HG03108 (cell line): ENCODE measurements around the gene C3orf22.

Experiments used
- ATAC-seq: cut with Tn5 transposase; IDR thresholded peaks from one replicate; pipeline ENCODE4 v1.9.1; 2021; ENCODE audit warnings: moderate library complexity; ENCODE audit not compliant: unreplicated experiment

C3orf22 gene

DNA sequence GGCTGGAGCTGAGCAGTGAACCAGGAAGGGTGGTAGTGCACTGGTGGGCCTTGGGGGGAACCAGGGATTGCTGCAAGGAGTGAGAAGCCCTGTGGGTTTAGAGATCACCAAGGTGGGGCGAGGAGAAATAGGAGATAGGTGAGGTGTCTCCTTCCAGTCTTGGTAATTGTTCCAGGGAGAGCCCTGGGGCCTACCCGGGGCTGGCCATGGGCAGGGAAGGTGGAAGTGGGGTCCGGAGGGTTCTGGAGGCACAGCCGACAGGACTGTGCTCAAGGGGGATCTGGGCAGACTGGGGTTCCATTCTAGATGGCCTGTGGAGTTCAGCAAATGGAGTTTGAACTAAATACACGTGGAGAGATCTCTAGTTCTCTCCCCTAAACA is 30.3 kb downstream of the C3orf22 start:
- no peak for ATAC-seq

DNA sequence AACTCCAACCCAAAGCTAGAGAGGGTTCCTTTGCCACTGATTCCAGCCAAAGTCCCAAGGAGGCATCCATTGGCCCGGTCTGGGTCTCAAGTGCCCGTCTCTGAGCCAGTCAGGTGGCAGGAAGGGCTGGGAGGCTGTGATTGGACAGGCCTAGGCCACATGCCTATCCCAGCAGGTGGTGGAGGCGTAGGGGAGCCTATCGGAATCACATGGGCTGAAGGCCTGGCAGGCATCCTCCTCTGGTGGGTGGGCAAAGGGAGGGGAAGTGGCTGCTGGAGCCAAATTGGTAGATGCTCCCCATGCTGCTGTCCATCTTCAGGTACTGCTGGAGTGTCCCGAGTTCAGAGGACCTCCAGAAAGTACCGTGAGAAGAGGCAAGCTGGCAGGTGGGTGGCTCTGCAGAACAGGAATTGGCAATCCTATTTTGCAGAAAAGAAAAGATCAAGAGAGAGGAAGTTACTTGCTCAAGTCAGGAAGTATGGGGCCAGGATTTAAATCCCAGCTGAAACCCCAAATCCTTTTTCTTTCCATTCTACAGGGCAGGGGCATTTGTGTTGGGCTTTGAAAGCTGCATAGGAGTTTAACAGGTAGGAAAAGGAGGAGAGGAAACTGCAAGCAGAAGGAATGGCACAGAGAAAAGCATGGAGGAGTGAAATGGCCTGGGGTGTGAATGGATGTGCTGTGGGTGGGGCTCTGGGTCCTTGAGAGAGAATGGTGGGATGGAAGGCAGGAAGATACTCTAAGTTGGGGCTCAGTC is 31.1 kb downstream of the C3orf22 start:
- ATAC-seq = no peak

DNA sequence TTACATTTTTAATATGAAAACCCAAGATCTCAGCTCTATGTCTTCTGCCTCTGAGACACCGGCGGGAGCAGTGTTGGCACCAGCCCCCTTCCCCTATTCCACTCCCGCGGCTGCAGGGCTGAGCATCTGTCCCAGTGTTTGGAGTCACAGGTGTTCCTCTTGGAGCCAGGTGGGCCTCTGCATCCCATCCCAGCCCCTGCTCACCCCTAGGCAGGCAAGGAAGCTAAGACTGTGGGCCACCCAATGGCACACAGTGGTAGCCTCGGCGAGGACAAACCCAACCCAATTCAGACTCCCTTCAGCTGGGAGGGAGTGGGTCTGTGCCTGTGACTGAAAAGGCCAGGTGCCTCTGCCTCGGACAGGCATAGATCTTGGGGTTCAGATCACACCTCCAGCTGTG is 31.7 kb downstream of the C3orf22 start:
- no peak for ATAC-seq

DNA sequence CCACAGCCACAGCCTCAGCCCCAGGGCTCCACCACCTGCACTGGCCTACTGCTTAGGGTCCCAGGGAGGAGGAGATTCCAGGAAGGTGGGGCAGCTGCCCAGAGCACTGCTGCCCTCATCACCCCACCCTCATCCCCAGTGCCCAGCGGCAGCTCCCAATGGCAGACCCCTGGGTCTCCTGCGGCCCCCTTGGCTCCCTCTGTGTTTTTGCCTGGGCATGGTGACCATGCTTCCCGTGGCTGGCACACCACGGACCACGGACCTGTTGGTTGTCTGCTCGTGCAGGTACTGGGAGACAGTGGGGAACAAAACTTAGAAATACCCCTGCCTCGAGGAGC is 32.1 kb downstream of the C3orf22 start:
- no peak for ATAC-seq

DNA sequence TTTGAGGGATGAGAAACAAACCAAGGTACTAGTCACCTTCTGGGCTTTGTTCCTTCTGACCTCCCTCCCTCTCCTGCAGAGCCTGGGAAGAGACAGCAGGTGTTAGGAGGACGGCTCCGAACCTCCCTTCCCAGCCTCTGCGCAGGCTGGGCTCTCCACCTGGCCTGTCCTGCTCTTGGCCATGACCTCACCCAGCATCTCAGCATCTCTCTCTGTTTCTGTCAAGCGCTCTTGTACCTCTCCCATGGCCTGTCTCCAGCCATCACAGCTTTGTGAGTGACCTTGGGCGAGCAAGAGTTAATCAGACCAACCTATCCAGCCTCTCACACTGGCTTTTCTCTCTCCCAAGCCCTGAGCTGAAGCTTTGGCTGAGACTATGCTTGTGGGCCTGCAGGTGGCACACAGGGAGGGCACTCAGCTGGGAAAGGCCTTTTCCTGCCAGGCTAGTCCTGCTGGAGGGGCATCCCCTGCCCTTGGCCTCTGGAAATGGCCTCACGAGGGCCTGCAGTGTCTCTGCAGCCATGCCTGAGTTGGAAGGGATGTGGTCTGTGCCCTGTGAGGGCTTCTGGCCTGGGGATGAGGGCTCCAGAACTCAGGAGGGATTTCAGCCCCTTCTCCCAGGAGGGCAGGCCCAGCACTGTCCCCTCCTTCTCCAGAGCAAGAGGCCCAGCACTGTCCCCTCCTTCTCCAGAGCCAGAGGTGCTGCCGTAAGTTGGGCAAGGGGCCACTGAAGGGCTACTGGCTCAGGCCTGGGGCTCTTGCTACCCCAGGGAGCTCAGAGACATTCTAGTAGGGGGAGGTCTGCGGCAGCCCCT is 32.7 kb downstream of the C3orf22 start:
- ATAC-seq = no peak

DNA sequence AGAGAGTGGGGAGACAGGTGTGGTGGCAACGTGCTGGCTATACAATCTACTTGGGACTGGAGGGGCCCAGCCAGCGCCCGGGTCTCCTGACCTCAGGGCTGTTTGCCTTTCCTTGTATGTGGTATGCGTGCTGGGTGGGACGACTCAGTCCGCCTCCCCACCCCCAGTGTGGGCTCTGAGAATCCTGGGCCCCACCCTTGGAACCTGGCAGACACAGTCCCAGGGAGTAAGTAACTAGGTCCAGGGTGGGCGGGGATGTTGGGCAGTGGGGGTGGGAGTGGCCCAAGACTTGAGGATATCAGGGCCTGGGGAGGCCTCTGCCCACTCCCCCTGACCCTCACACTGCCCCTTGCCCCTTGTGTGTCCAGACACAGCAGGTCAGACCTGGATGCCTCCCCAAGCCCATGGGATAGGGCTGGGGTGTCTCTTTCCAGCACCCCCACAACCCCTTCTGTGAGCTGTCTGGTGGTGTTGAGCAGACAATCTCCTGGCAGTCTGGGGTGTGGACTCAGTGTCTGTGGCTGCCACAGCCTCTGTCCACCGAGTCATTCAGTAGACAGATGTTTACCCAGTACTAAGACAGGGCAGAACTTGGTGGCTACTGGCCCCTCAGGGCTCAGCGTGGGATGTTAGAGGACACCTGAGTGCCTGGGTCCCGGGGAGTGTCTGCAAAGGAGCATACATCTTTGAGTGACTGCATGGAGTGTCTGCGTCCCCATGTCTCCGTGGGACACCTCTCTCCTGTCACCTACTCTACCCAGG is 33.5 kb downstream of the C3orf22 start:
- ATAC-seq = no peak

DNA sequence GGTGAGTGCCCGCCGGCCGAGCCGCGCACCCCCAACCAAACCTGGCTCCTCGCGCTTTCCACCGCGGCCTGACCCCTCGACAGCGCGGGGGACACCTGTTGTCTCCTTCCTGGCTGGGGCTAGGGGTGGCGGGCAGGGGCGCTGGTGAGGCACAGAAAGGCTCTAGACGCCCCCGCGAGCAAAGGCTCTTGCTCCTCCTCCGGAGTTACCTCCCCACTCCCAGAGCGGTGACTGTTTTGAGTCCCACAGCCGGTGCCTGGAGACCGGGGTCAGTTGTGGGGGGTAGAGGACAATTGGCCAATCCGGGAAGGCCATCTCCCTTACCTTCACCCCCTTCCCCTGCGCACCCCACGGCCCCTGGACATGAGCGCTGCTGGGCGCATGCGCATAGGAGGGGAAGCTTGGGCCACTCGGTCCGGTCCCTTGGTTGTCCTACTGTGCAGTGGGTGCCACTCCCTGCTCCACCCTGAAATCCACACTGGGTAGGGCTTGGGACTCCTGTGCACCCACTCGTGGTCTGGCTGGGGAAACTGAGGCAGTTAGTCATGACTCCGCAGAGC is 34.2 kb downstream of the C3orf22 start:
- ATAC-seq = no peak

DNA sequence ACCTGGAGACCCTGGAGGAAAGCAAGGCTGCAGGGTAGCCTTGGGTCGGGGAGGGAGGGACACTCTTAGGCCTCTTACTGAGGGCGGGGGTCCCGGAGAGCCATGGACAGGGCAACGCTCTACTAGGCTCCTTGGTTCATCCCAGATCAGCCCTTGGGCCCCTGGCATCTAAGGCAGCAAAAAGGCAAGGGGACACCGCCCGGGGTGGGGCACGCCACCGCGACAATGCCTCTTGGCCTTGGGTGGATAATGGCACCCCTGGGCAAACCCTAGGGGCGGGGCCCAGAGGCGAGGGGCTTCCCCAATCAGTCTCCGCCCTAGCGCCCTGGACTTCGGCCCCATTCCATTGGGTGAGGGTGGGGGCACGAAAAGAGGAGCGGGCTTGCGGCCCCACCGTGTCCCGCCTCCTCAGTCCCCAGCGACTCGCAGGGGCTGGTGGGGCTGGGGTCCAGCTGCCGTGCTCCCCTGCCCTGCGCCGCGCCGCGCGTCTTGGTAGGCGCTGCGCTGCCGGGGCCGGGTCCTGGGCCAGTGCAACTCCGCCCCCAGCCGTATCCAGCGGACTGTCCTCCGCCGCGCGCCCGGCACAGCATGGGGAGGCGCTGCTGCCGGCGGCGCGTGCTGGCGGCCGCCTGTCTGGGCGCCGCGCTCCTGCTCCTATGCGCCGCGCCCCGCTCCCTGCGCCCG is 34.8 kb downstream of the C3orf22 start, which contains the start of gene CHST13:
Gene CHST13 (plus strand): TSS at position 411 of the 684 bp plus-strand sequence. CDS start 178 bp downstream, at position 589.
- ATAC-seq = no peak

DNA sequence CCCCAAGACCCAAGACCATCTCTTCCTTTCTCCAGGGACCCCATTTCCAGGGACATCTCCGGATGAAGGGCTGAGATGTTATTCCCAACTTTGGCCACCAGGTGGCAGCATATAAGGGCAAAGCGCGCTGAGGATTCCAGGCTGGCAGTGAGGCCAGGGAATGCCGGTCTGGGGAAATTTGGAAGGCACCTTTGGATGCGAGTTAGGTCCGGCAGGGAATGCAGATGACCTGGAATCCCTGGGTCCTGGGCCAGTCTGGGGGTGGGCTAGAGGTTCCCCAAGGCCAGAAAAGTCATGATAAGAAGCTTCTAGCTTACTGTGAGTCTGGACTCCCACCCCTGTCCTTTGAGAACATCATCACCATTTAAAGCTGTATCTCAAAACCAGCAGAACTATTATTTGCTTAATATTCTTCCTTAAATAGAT is 36.4 kb downstream of the C3orf22 start:
- ATAC-seq = no peak

DNA sequence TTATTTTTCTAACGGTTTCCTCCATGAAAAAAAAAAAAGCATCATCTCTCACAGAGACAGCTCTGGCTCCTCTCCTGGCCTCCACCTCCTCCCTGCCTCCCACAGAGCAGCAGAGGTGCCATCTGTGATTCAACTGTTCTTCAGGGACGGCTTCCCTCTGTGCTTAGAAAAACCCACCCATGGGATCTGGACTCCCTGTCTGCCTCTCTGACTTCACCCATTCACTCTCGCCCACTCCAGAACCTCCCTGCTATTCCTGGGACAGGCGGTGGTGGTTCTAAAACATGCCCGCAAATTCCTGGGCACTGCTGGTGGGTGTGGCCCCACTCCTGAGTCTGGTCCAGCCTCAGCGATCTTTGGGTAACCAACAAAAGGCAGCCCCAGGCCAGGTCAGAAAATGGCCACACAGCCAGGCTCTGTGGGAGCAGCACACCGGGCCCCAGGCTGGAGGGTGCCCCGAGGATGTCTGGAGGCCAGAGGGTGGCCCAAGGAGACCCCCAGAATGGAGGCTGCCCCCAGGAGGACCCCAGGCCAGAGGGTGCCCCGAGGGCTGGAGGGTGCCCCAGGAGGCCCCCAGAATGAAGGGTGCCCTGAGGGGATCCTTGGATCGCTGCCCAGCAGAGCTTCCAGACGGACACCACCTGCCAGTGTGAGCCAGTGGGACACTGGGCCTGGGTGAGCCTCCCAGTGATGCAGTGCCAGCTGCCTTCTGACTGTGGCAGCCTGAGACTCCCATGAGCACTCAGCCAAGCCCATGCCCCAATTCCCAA is 37.4 kb downstream of the C3orf22 start:
- ATAC-seq = no peak

DNA sequence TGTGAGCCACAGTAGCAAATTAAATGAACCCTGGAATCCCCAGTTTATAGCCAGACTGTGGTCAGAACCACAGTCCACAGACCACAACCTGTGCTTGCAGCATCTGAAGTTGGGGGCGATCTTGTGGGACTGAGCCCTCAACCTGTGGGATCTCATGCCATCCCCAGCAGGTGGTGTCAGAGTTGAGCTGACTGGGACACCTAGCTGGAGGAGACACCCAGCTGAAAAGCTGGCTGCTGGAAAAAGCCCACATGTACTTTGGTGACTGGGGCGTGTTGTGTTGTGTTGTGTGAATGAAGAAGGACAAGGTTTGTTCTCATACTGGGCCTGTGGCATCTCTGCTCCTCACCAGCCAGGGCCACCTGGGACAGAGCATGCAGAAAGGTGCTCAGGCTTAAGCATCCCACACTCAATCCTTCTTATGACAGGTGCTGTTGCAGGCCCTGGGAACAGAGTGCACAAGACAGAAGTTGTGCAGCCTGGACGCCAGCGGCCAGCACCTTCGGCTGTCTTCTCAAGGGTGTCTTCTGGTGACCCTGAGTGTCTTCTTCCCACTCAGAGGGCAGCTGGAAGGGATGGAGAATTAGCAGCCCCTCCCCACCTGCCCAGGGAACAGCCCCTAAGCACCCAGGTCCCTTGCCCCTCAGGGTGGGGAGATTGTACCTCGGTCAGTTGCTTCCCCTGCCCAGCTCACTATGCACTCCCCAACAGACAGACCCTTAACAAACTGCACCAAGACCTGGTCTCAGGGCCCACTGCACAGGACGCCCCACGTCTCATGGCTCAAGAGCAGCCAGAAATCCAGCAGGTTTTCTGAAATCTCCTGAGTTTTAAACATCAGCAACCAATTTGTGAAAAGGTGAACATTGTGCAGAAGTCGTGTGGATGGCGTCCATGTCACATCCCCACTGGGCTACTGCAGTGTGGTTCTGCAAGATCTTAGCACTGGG is 39.0 kb downstream of the C3orf22 start:
- no peak for ATAC-seq

DNA sequence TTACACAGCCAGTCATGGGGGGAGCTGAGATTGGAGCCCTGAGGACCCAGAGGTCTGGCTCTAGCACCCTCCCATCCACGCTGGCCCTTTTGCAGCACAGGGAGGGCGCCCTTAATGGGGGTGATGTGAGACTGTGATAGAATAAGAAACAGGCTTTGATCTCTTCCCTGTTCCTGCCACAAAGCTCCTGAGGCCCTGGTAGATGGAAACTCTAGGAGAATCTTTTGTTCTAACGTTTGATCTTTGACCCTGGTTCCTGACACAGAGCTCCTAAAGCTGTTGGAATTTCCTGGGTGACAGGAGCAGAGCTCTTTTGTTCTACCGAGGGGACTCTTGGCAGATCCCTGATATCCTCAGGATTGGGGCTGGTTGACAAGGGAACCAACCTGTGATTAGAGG is 40.0 kb downstream of the C3orf22 start:
- no peak for ATAC-seq

DNA sequence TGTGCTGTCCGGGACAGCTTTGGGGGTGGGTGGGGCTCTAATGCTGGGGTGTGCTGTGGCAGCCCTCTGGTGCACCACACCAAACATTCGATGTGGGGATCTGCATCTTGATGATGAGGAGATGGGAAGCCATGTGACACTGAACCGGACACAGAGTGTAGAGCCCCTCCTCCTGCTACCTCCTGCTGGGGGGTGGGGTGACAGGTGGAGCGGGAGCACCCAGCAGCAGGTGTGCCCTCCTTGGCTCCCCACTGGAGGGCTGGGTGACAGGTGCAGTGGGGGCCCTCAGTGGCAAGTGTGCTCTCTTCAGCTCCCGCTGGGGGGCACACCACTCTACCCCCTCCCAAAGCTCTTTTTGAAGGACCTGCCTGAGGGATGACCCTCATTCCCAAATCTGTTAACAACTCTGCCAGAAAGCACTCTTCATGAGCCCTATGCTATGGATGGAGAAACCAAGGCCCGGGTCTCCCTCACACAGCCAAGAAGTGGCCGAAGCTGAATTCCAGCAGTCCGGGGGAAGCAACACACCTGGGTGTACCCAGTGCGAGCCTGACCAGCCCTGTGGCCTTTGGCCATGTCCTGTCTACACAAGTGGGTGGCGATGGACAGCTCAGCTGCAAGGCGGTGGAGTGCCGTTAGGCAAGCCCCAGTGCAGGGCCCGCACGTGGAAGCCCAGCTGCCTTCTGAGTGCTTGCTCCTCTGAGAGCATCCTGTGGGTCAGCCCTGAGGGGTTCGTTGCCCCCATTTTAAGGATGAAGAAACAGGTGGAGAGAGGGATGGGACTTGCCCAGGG is 40.5 kb downstream of the C3orf22 start:
- ATAC-seq = no peak

DNA sequence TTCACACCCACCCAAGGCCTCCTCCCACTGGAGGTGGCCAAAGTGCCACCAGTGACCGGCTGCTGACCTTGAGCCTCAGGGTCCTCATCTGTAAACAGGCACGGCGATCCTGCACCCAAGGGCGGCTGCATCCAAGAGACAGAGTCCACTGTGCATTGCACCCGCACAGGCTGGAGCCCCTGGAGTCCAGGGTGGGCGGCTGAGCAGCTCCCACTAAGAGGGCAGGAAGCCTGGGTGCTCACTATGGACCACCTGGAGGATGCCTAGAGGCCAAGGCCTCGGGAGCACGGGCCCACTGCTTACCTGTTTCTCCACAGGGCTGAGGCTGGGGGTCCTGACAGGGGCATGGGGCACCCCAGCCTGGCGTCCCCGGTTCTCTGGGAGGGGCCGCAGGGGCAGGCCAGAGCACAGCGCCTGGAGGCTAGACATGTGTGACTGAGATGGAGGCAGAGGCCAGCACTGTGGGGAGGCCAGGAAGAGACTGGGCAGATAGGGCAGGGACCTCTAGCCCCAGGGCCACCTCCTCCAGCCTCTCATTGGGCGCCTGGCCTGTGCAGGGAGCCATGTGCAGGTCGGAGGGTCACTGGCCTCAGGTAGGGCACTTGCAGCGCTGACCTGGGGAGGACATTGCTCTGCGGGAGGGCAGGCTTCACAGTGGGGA is 41.3 kb downstream of the C3orf22 start, which contains the start of gene UROC1:
Gene UROC1 (minus strand): TSS at position 483 of the 661 bp plus-strand sequence. CDS start 54 bp downstream, at position 429.
- no peak for ATAC-seq

DNA sequence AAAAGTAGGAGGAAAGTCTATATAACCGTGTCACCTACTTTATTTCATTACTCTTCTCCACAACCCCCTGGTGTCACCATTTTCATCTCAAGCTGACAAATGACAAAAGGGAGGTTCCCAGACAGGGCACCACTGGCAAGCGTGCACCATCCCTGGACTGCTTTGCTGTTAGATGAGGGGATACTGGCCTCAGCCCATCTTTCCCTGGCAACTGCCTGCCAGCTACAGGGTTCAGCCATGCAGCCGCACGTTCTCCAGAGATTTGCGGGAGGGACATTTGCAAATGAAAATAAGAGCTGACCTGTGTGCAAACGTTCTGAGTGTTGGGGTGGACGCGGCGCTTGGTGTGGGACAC is 41.8 kb downstream of the C3orf22 start:
- ATAC-seq = no peak

DNA sequence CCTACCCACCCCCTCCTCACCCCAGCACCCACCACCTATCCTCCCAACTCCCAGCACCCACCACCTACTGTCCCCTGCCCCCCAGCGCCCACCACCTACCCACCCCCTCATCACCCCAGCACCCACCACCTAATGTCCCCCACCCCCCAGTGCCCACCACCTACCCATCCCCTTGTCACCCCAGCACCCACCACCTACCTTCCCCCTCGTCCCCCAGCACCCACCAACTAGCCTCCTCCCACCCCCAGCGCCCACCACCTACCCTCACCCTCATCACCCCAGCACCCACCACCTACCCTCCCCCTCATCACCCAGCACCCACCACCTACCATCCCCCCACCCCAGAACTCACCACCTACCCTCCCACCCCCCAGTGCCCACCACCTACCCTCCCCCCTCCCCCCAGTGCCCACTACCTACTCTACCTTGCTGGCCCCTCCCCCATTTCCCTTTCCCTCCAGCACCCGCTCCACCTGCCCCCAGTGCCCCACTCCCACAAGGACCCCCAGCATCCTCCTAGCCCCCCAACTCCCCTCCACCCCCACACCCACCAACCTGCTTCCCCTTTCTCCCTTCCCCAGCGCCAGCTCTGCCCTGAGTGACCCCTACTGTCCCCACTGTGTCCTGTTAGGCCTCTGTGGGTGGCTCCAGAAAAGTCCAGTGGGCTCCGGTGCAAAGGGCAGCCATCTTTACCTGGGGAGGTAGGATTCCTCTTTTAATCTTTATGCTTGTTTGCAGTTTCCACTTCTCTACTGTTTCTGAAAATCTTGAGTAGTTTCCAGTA is 42.4 kb downstream of the C3orf22 start:
- ATAC-seq = no peak
